Vagina (tissue), 2 donors: ENCODE results near the gene CPN2.

Experiments
- POLR2A ChIP-seq, 2 donors: fragments of 450-650 bp; IDR thresholded peaks; one replicate each; pipeline ENCODE4 v1.6.1; 2017; ENCODE audit warnings: antibody characterized with exemption in 2 of 2, mild to moderate bottlenecking in 2 of 2, moderate library complexity in 2 of 2
- POLR2AphosphoS5 ChIP-seq, 2 donors: sonication (generic); formaldehyde crosslinking; IDR thresholded peaks; one replicate each; pipeline ENCODE4 v1.9.0; 2017; ENCODE audit warnings: antibody characterized with exemption in 2 of 2, mild to moderate bottlenecking in 2 of 2, low read depth in 1 of 2; ENCODE audit not compliant: insufficient read depth in 1 of 2
- TF ChIP-seq, protein P1 (sequence below), 3 experiments: fragments of 450-650 bp in 2 of 3; fragments of 200-600 bp in 1 of 3; sonication (generic) in 1 of 3; IDR thresholded peaks; one replicate each; pipeline ENCODE4 v1.5.1; 2017 to 2019; ENCODE audit warnings: antibody characterized with exemption in 3 of 3, mild to moderate bottlenecking in 2 of 3, moderate library complexity in 2 of 3

DNA sequence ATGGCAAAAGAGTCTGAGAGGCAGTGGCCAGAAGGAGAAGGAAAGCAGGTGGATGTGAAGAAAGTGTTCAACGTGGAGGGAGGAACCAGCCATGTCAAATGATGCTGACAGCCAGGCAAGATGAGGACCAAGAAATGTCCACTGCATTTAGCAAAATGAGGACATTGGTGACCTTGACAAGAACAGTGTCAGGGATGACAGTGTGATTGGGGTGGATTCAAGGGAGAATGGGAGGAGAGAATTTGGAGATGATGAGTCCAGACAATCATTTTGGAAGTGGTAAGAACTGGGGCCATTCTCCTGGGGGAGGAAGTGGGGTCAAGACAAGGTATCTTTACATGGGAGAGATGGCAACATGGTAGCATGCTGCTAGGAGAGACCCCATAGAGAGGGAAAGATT lies 47.4 kb downstream of the CPN2 start:
- TF ChIP-seq, protein P1, sequence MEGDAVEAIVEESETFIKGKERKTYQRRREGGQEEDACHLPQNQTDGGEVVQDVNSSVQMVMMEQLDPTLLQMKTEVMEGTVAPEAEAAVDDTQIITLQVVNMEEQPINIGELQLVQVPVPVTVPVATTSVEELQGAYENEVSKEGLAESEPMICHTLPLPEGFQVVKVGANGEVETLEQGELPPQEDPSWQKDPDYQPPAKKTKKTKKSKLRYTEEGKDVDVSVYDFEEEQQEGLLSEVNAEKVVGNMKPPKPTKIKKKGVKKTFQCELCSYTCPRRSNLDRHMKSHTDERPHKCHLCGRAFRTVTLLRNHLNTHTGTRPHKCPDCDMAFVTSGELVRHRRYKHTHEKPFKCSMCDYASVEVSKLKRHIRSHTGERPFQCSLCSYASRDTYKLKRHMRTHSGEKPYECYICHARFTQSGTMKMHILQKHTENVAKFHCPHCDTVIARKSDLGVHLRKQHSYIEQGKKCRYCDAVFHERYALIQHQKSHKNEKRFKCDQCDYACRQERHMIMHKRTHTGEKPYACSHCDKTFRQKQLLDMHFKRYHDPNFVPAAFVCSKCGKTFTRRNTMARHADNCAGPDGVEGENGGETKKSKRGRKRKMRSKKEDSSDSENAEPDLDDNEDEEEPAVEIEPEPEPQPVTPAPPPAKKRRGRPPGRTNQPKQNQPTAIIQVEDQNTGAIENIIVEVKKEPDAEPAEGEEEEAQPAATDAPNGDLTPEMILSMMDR (IDR thresholded peaks at IDR 0.05) = no peak
- no peak for TF ChIP-seq POLR2AphosphoS5 (IDR thresholded peaks at IDR 0.05; ENCODE audit: insufficient read depth in 1 of 2, low read depth in 1 of 2)
- TF ChIP-seq POLR2A (IDR thresholded peaks at IDR 0.05) = no peak
